HepG2 (cell line): ENCODE measurements around the gene SNX24. TPM values are rescaled to one million over a fixed set of nuclear protein-coding genes. Genes with fewer than 3 reads are reported as not detected.

ENCODE experiments used
- ATAC-seq: fragments of 200-7000 bp; cut with Tn5 transposase; 3 replicates; pipeline ENCODE4 v1.9.1; 2020; ENCODE audit warnings: mild to moderate bottlenecking, moderate library complexity
- BruUV-seq: library from RNA; stranded (reverse); fragments of 400-500 nt; replicated peaks from 2 replicates; lab custom pipeline; 2021; lab: Mats Ljungman, UMichigan
- CTCF ChIA-PET: fragments of 300-600 bp; formaldehyde crosslinking; extraction: SDS; loops from one replicate; lab custom pipeline; 2021; ENCODE audit warnings: low total read pairs, inconsistent platforms, low intra/inter-chr PET ratio; lab: Yijun Ruan, JAX
- POLR2A ChIA-PET: fragments of 350-600 bp; sonication (Branson Sonifier 250); formaldehyde crosslinking; loops from one replicate; lab custom pipeline; 2020; ENCODE audit warnings: antibody characterized with exemption, inconsistent platforms; lab: Yijun Ruan, JAX
- DNase-seq: peaks from one replicate; pipeline ENCODE4 v3.0.0-alpha.2; 2015; ENCODE audit warnings: low spot score
- FAIRE-seq: peaks from 3 replicates; lab custom pipeline; 2011; peaks lifted over from hg19 to GRCh38; lab: Jason Lieb, UNC
- H2AFZ ChIP-seq: one replicate; pipeline ENCODE4 v1.6.1; 2011; ENCODE audit warnings: low read length, inconsistent platforms
- H3K27ac ChIP-seq: fragments of 300-600 bp; 3 replicates; pipeline ENCODE4 v1.8.0; 2011; ENCODE audit warnings: mixed run types, mild to moderate bottlenecking, mixed read lengths, low read length, inconsistent platforms; ENCODE audit not compliant: insufficient read depth; ENCODE audit errors: extremely low read length
- H3K27me3 ChIP-seq, 2 experiments: fragments of 200-600 bp in 1 of 2; 2 replicates in 1 of 2; 3 replicates in 1 of 2; pipeline versions ENCODE4 v1.6.0 to v1.8.0; 2011; ENCODE audit warnings: low read length in 2 of 2, mild to moderate bottlenecking in 2 of 2, moderate library complexity in 2 of 2, inconsistent platforms in 1 of 2; ENCODE audit not compliant: insufficient read depth in 2 of 2, control insufficient read depth in 1 of 2
- H3K36me3 ChIP-seq, 2 experiments: fragments of 200-600 bp in 1 of 2; replicated peaks in 1 of 2; 2 replicates in 1 of 2; 3 replicates in 1 of 2; pipeline versions ENCODE4 v1.5.1 to v1.8.0; 2011; ENCODE audit warnings: low read length in 2 of 2, inconsistent platforms in 1 of 2; ENCODE audit not compliant: insufficient read depth in 2 of 2, control insufficient read depth in 1 of 2
- H3K4me1 ChIP-seq: 2 replicates; pipeline ENCODE4 v1.5.1; 2012; ENCODE audit warnings: low read length, inconsistent platforms; ENCODE audit not compliant: insufficient read depth
- H3K4me2 ChIP-seq: 2 replicates; pipeline ENCODE4 v1.6.0; 2011; ENCODE audit warnings: low read depth, low read length, inconsistent platforms
- H3K4me3 ChIP-seq, 3 experiments: fragments of 200-600 bp in 1 of 3; sonication (generic), shearing (Covaris generic) in 1 of 3; replicated peaks in 1 of 3; 2 replicates each; pipeline ENCODE4 v1.5.1; 2011 to 2016; ENCODE audit warnings: low read length in 3 of 3, inconsistent platforms in 2 of 3, low read depth in 2 of 3, mild to moderate bottlenecking in 2 of 3, control low read depth in 1 of 3, mixed read lengths in 1 of 3; ENCODE audit not compliant: insufficient read depth in 1 of 3
- H3K79me2 ChIP-seq: one replicate; pipeline ENCODE4 v1.6.1; 2011; ENCODE audit warnings: low read length, inconsistent platforms; ENCODE audit not compliant: insufficient read depth
- H3K9ac ChIP-seq: 2 replicates; pipeline ENCODE4 v1.6.0; 2011; ENCODE audit warnings: mild to moderate bottlenecking, low read depth, low read length, inconsistent platforms; ENCODE audit not compliant: insufficient read depth
- H3K9me3 ChIP-seq: 2 replicates; pipeline ENCODE4 v1.5.1; 2012; ENCODE audit warnings: mild to moderate bottlenecking, low read length
- H4K20me1 ChIP-seq: 2 replicates; pipeline ENCODE4 v1.6.0; 2011; ENCODE audit warnings: inconsistent platforms, mild to moderate bottlenecking, low read length, moderate library complexity; ENCODE audit not compliant: insufficient read depth
- GATAD1 ChIP-seq: IDR thresholded peaks from 2 replicates; pipeline ENCODE4 v1.6.1; 2016; ENCODE audit warnings: missing genetic modification reagents, missing compliant biosample characterization
- TAF1 ChIP-seq: sonication (generic); formaldehyde crosslinking; IDR thresholded peaks from 2 replicates; pipeline ENCODE4 v1.4.0; 2020; ENCODE audit warnings: missing genetic modification reagents
- TP53 ChIP-seq: sonication (generic); formaldehyde crosslinking; conservative IDR thresholded peaks from 2 replicates; pipeline ENCODE4 v1.4.0; 2020; ENCODE audit warnings: missing genetic modification reagents
- ZBTB20 ChIP-seq: sonication (generic); formaldehyde crosslinking; IDR thresholded peaks from 2 replicates; pipeline ENCODE4 v1.8.1; 2023; ENCODE audit warnings: missing genetic modification reagents, low read depth, mild to moderate bottlenecking, borderline replicate concordance
- ZFP41 ChIP-seq: sonication (generic); formaldehyde crosslinking; IDR thresholded peaks from 2 replicates; pipeline ENCODE4 v1.4.0; 2020; ENCODE audit warnings: mild to moderate bottlenecking, missing genetic modification reagents, borderline replicate concordance
- ZNF543 ChIP-seq: sonication (generic); formaldehyde crosslinking; IDR thresholded peaks from 2 replicates; pipeline ENCODE4 v1.4.0; 2020; ENCODE audit warnings: mild to moderate bottlenecking, missing genetic modification reagents
- ZNF550 ChIP-seq: sonication (generic); formaldehyde crosslinking; IDR thresholded peaks from 2 replicates; pipeline ENCODE4 v1.4.0; 2020; ENCODE audit warnings: mild to moderate bottlenecking, missing genetic modification reagents, borderline replicate concordance
- WGBS: methylation state at CpG from one replicate; pipeline ENCODE4 v1.1.6; 2017; ENCODE audit warnings: low lambda C conversion rate; 5-methylcytosine and 5-hydroxymethylcytosine counted together
- in situ Hi-C: cut with HindIII; loops from 2 replicates; pipeline ENCODE4 v1.10.0; 2017; ENCODE audit warnings: low pct_unique_long_range_greater_than_20kb; ENCODE audit not compliant: extremely low pct_ligation_motif_present
- intact Hi-C: fragments of 100-400 bp; cut with micrococcal nuclease; formaldehyde crosslinking; loops from one replicate; pipeline ENCODE4 v1.10.0; 2022; ENCODE audit not compliant: unreplicated experiment
- polyA plus RNA-seq, 8 experiments: library from polyadenylated mRNA; depleted of rRNA in 3 of 8; stranded (reverse) in 7 of 8; unstranded in 1 of 8; fragments of >200 nt; fragmentation: Illumina TruSeq in 4 of 8; extraction: Trizol in 4 of 8; gene quantifications; 2 replicates each; pipeline versions ENCODE4 v1.2.1 to v1.2.3, GENCODE V29; 2011 to 2016; ENCODE audit warnings: low read depth in 4 of 8, missing spikeins in 1 of 8, mixed read lengths in 1 of 8; ENCODE audit not compliant: insufficient read depth in 1 of 8
- total RNA-seq, 5 experiments: library from RNA; depleted of rRNA; stranded (reverse); fragments of >200 nt; fragmentation: Illumina TruSeq; extraction: Trizol; gene quantifications; 2 replicates each; pipeline ENCODE4 v1.2.3, GENCODE V29; 2016; ENCODE audit warnings: low read depth in 1 of 5
- TF ChIP-seq, protein P1 (sequence below): IDR thresholded peaks from 2 replicates; pipeline ENCODE4 v1.6.1; 2016
- TF ChIP-seq, protein P2 (sequence below): sonication (generic); formaldehyde crosslinking; IDR thresholded peaks from 2 replicates; pipeline ENCODE4 v1.5.1; 2020; ENCODE audit warnings: missing genetic modification reagents, mild to moderate bottlenecking, borderline replicate concordance
- TF ChIP-seq, protein P3 (sequence below): sonication (generic); formaldehyde crosslinking; IDR thresholded peaks from 2 replicates; pipeline ENCODE4 v1.8.1; 2022; ENCODE audit warnings: mild to moderate bottlenecking, missing genetic modification reagents

The SNX24 gene
- total and polyA plus RNA-seq, 2 of the 13 experiments (the other 11 are each of a cell fraction or from before 2014, with no cell fraction given), result 7.2 to 23.7 TPM

DNA sequence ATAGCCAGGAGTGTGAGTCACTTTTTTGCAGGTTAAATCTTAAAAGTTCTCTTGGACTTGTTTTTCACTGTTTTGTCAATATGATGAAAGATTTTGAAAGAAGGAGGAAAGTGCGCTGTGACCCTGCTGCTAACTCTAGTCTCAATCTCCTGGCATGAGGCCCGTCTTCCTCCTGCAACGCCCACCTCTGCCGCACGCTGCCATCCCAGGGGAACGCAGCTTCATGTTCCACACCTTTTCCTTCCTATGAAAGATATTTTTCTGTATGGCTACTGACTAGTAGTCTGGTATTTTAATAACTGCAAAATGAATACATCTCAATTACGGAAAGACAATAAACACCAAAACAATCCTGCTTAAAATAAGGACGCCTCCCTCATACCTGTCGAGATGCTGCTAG, 182.8 kb downstream of the SNX24 start:
- no peak for ATAC-seq
- no peak for FAIRE-seq
- BruUV-seq, result no TSS peak
- 94% methylated on average over 9 of the region's 9 CpGs for WGBS
- Histone ChIP-seq H3K36me3 (no peaks in the 10 kb centered on the region), H3K27me3 (no peaks in the 10 kb centered on the region)
- TF ChIP-seq, protein P1, sequence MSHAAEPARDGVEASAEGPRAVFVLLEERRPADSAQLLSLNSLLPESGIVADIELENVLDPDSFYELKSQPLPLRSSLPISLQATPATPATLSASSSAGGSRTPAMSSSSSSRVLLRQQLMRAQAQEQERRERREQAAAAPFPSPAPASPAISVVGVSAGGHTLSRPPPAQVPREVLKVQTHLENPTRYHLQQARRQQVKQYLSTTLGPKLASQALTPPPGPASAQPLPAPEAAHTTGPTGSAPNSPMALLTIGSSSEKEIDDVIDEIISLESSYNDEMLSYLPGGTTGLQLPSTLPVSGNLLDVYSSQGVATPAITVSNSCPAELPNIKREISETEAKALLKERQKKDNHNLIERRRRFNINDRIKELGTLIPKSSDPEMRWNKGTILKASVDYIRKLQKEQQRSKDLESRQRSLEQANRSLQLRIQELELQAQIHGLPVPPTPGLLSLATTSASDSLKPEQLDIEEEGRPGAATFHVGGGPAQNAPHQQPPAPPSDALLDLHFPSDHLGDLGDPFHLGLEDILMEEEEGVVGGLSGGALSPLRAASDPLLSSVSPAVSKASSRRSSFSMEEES (CRISPR knock-in tag), result no peak
- TF ChIP-seq ZNF543 (CRISPR knock-in tag) (no peak), ZFP41 (no peak), ZNF550 (no peak), TP53 (CRISPR knock-in tag) (no peak), GATAD1 (CRISPR knock-in tag) (no peak), TAF1 (no peak), ZBTB20 (CRISPR knock-in tag) (no peak)
- TF ChIP-seq, protein P2, sequence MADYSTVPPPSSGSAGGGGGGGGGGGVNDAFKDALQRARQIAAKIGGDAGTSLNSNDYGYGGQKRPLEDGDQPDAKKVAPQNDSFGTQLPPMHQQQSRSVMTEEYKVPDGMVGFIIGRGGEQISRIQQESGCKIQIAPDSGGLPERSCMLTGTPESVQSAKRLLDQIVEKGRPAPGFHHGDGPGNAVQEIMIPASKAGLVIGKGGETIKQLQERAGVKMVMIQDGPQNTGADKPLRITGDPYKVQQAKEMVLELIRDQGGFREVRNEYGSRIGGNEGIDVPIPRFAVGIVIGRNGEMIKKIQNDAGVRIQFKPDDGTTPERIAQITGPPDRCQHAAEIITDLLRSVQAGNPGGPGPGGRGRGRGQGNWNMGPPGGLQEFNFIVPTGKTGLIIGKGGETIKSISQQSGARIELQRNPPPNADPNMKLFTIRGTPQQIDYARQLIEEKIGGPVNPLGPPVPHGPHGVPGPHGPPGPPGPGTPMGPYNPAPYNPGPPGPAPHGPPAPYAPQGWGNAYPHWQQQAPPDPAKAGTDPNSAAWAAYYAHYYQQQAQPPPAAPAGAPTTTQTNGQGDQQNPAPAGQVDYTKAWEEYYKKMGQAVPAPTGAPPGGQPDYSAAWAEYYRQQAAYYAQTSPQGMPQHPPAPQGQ (CRISPR knock-in tag), result no peak
- TF ChIP-seq, protein P3, sequence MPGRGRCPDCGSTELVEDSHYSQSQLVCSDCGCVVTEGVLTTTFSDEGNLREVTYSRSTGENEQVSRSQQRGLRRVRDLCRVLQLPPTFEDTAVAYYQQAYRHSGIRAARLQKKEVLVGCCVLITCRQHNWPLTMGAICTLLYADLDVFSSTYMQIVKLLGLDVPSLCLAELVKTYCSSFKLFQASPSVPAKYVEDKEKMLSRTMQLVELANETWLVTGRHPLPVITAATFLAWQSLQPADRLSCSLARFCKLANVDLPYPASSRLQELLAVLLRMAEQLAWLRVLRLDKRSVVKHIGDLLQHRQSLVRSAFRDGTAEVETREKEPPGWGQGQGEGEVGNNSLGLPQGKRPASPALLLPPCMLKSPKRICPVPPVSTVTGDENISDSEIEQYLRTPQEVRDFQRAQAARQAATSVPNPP, result no peak
- TF ChIP-seq, all 625 proteins: peak for 0
- H3K79me2 ChIP-seq, result no peaks in the 10 kb centered on the region
- no peak overlapping the region for H3K4me2 ChIP-seq
- no peak overlapping the region for H3K4me3 ChIP-seq
- no peaks in the 10 kb centered on the region for H3K9me3 ChIP-seq
- CTCF ChIA-PET, result no interaction called here
- no peak overlapping the region for H3K9ac ChIP-seq
- no peak overlapping the region for H3K27ac ChIP-seq
- no peak overlapping the region for H2AFZ ChIP-seq
- intact Hi-C loops (no loop called here), in situ Hi-C loops (no loop called here)
- no peak for DNase-seq
- H3K4me1 ChIP-seq, result peaks cover 5% of the 10 kb centered on the region; the same call in 1 of the 2 replicates
- POLR2A ChIA-PET, result no interaction called here
- no peaks in the 10 kb centered on the region for H4K20me1 ChIP-seq
